Neuron (in vitro differentiated cells): Measurements from ENCODE around the gene E2F3.

Experiments used
- H2AFZ ChIP-seq: one replicate; pipeline ENCODE4 v1.6.1; 2013; ENCODE audit warnings: low read depth, mild to moderate bottlenecking, inconsistent platforms, low read length, moderate library complexity
- H3K27me3 ChIP-seq: one replicate; pipeline ENCODE4 v1.6.1; 2013; ENCODE audit warnings: low read length; ENCODE audit not compliant: insufficient read depth
- H3K36me3 ChIP-seq: one replicate; pipeline ENCODE4 v1.6.1; 2013; ENCODE audit warnings: low read length; ENCODE audit not compliant: insufficient read depth
- H3K4me1 ChIP-seq: one replicate; pipeline ENCODE4 v1.6.1; 2013; ENCODE audit warnings: low read length; ENCODE audit not compliant: insufficient read depth
- H3K4me3 ChIP-seq: 2 replicates; pipeline ENCODE4 v1.5.1; 2013; ENCODE audit warnings: mild to moderate bottlenecking, low read length, moderate library complexity
- H3K9me3 ChIP-seq: one replicate; pipeline ENCODE4 v1.6.1; 2013; ENCODE audit warnings: low read length

The E2F3 gene

GRCh38 chr6:20539387-20539786 is 137.7 kb downstream of the E2F3 start:
- Histone ChIP-seq H3K9me3 (peaks cover 2% of the 10 kb centered on the region), H3K36me3 (peaks cover 9% of the 10 kb centered on the region), H3K4me1 (peaks cover 19% of the 10 kb centered on the region), H3K4me3 (no peak overlapping the region), H2AFZ (no peak overlapping the region), H3K27me3 (no peaks in the 10 kb centered on the region)

- Histone ChIP-seq H3K4me3 (no peak overlapping the region), H3K27me3 (no peaks in the 10 kb centered on the region), H3K36me3 (peaks cover 11% of the 10 kb centered on the region), H3K9me3 (peaks cover 2% of the 10 kb centered on the region), H3K4me1 (peaks cover 10% of the 10 kb centered on the region), H2AFZ (no peak overlapping the region)
These were observed 139.0 kb downstream of the E2F3 start for GRCh38 chr6:20540683-20541082.

GRCh38 chr6:20541382-20541781 is 139.7 kb downstream of the E2F3 start:
- Histone ChIP-seq H3K27me3 (no peaks in the 10 kb centered on the region), H3K9me3 (peaks cover 2% of the 10 kb centered on the region), H3K4me1 (peaks cover 6% of the 10 kb centered on the region), H3K36me3 (peaks cover 16% of the 10 kb centered on the region), H3K4me3 (no peak overlapping the region), H2AFZ (no peak overlapping the region)

- Histone ChIP-seq H3K4me1 (peaks cover 3% of the 10 kb centered on the region), H3K27me3 (no peaks in the 10 kb centered on the region), H3K4me3 (no peak overlapping the region), H3K9me3 (peaks cover 2% of the 10 kb centered on the region), H3K36me3 (peaks cover 24% of the 10 kb centered on the region), H2AFZ (no peak overlapping the region)
These were observed 141.4 kb downstream of the E2F3 start for GRCh38 chr6:20542927-20543602.
